IMR-90 (cell line): ENCODE measurements around the gene PCP2. TPM values are rescaled to one million over a fixed set of nuclear protein-coding genes. Genes with fewer than 3 reads are reported as not detected.

ENCODE experiments used
- ATAC-seq: fragments of 200-7000 bp; cut with Tn5 transposase; 2 replicates; pipeline ENCODE4 v1.9.1; 2020; ENCODE audit warnings: low read depth, mild to moderate bottlenecking, moderate library complexity
- BruUV-seq: library from RNA; stranded (reverse); fragments of 400-500 nt; replicated peaks from 2 replicates; lab custom pipeline; 2021; lab: Mats Ljungman, UMichigan
- CTCF ChIA-PET: fragments of 300-600 bp; formaldehyde crosslinking; extraction: SDS; loops from one replicate; lab custom pipeline; 2021; ENCODE audit warnings: antibody characterized with exemption; lab: Yijun Ruan, JAX
- POLR2A ChIA-PET: fragments of 300-600 bp; sonication (Branson Sonifier 250); formaldehyde crosslinking; loops from one replicate; lab custom pipeline; 2022; ENCODE audit warnings: antibody characterized with exemption; ENCODE audit not compliant: unreplicated experiment; lab: Charles Lee
- DNase-seq: peaks from one replicate; pipeline ENCODE4 v3.0.0; 2013
- H2AFZ ChIP-seq: replicated peaks from 2 replicates; pipeline ENCODE3; 2013; ENCODE audit warnings: low read length, mild to moderate bottlenecking; ENCODE audit not compliant: poor library complexity
- H2AK5ac ChIP-seq: 2 replicates; pipeline ENCODE4 v1.6.1; 2013; ENCODE audit warnings: low read depth, low read length, inconsistent platforms
- H2AK9ac ChIP-seq: replicated peaks from 2 replicates; pipeline ENCODE3; 2013; ENCODE audit warnings: mild to moderate bottlenecking, low read depth, low read length, moderate library complexity; ENCODE audit not compliant: poor library complexity
- H2BK120ac ChIP-seq: 2 replicates; pipeline ENCODE4 v1.6.1; 2013; ENCODE audit warnings: low read depth, low read length, inconsistent platforms
- H2BK15ac ChIP-seq: 3 replicates; pipeline ENCODE4 v1.6.1; 2013; ENCODE audit warnings: low read depth, low read length, inconsistent platforms
- H2BK20ac ChIP-seq: 2 replicates; pipeline ENCODE4 v1.6.1; 2013; ENCODE audit warnings: low read depth, mild to moderate bottlenecking, inconsistent platforms, low read length, moderate library complexity
- H2BK5ac ChIP-seq: 2 replicates; pipeline ENCODE4 v1.6.1; 2013; ENCODE audit warnings: mild to moderate bottlenecking, low read depth, low read length, inconsistent platforms; ENCODE audit not compliant: poor library complexity, severe bottlenecking
- H3K14ac ChIP-seq: replicated peaks from 2 replicates; pipeline ENCODE4 v1.6.1; 2013; ENCODE audit warnings: low read depth, low read length, inconsistent platforms
- H3K18ac ChIP-seq: 2 replicates; pipeline ENCODE4 v1.6.1; 2013; ENCODE audit warnings: low read depth, low read length, control low read depth
- H3K23ac ChIP-seq: 2 replicates; pipeline ENCODE4 v1.6.1; 2013; ENCODE audit warnings: low read depth, low read length, inconsistent platforms
- H3K27ac ChIP-seq: 2 replicates; pipeline ENCODE4 v1.5.1; 2013; ENCODE audit warnings: mild to moderate bottlenecking, control low read depth, low read length; ENCODE audit not compliant: insufficient read depth
- H3K27me3 ChIP-seq: 2 replicates; pipeline ENCODE4 v1.6.1; 2013; ENCODE audit warnings: low read length; ENCODE audit not compliant: control insufficient read depth, insufficient read depth
- H3K36me3 ChIP-seq: 2 replicates; pipeline ENCODE4 v1.6.1; 2013; ENCODE audit warnings: low read length, mixed read lengths; ENCODE audit not compliant: control insufficient read depth, insufficient read depth
- H3K4ac ChIP-seq: 2 replicates; pipeline ENCODE4 v1.6.1; 2013; ENCODE audit warnings: low read depth, low read length, inconsistent platforms
- H3K4me1 ChIP-seq: 2 replicates; pipeline ENCODE4 v1.6.1; 2013; ENCODE audit warnings: low read length, mixed read lengths; ENCODE audit not compliant: control insufficient read depth, insufficient read depth
- H3K4me2 ChIP-seq: 2 replicates; pipeline ENCODE4 v1.6.1; 2013; ENCODE audit warnings: low read depth, mild to moderate bottlenecking, control low read depth, low read length, moderate library complexity
- H3K4me3 ChIP-seq: 2 replicates; pipeline ENCODE4 v1.5.1; 2013; ENCODE audit warnings: low read depth, mild to moderate bottlenecking, control low read depth, low read length, moderate library complexity; ENCODE audit not compliant: insufficient read depth
- H3K56ac ChIP-seq: 2 replicates; pipeline ENCODE4 v1.6.1; 2013; ENCODE audit warnings: low read length, inconsistent platforms; ENCODE audit not compliant: insufficient read depth; ENCODE audit errors: extremely low read depth
- H3K79me1 ChIP-seq, 2 experiments: 2 replicates each; pipeline ENCODE4 v1.6.1; 2013; ENCODE audit warnings: low read length in 2 of 2, inconsistent platforms in 1 of 2, low read depth in 1 of 2
- H3K9ac ChIP-seq: 2 replicates; pipeline ENCODE4 v1.6.1; 2013; ENCODE audit warnings: low read depth, low read length, control low read depth
- H3K9me1 ChIP-seq: 2 replicates; pipeline ENCODE4 v1.6.1; 2013; ENCODE audit warnings: low read length, inconsistent platforms; ENCODE audit not compliant: insufficient read depth
- H3K9me3 ChIP-seq: 2 replicates; pipeline ENCODE4 v1.6.1; 2013; ENCODE audit warnings: low read length; ENCODE audit not compliant: control insufficient read depth, insufficient read depth
- H4K20me1 ChIP-seq: 2 replicates; pipeline ENCODE4 v1.6.1; 2013; ENCODE audit warnings: low read length, inconsistent platforms; ENCODE audit not compliant: insufficient read depth
- H4K5ac ChIP-seq: 2 replicates; pipeline ENCODE4 v1.6.1; 2013; ENCODE audit warnings: mild to moderate bottlenecking, low read depth, low read length, control low read depth
- H4K8ac ChIP-seq, 2 experiments: 2 replicates each; pipeline ENCODE4 v1.6.1; 2013; ENCODE audit warnings: low read depth in 2 of 2, low read length in 2 of 2, control low read depth in 1 of 2, inconsistent platforms in 1 of 2
- H4K91ac ChIP-seq: 2 replicates; pipeline ENCODE4 v1.6.1; 2013; ENCODE audit warnings: low read depth, low read length, inconsistent platforms; ENCODE audit not compliant: insufficient read depth
- CEBPB ChIP-seq: IDR thresholded peaks from 2 replicates; pipeline ENCODE4 v1.6.1; 2012; ENCODE audit warnings: low read depth, low read length, improper control_type of control experiment
- CTCF ChIP-seq: conservative IDR thresholded peaks from 2 replicates; pipeline ENCODE4 v1.5.1; 2012; ENCODE audit warnings: mild to moderate bottlenecking, low read depth, low read length, improper control_type of control experiment
- MAFK ChIP-seq: IDR thresholded peaks from 2 replicates; pipeline ENCODE4 v1.6.1; 2012; ENCODE audit warnings: low read depth, low read length, improper control_type of control experiment
- NFE2L2 ChIP-seq: fragments of 150-350 bp; IDR thresholded peaks from 2 replicates; pipeline ENCODE4 v1.6.1; 2016; ENCODE audit warnings: low read depth, mild to moderate bottlenecking, low read length
- RCOR1 ChIP-seq: IDR thresholded peaks from 2 replicates; pipeline ENCODE4 v1.6.1; 2012; ENCODE audit warnings: mild to moderate bottlenecking, low read length, improper control_type of control experiment; ENCODE audit not compliant: insufficient replicate concordance
- USF2 ChIP-seq: fragments of 150-350 bp; IDR thresholded peaks from 2 replicates; pipeline ENCODE4 v1.6.1; 2017; ENCODE audit warnings: mild to moderate bottlenecking, antibody characterized with exemption, low read length, low read depth
- WGBS, 2 experiments: methylation state at CpG; one replicate each; pipeline versions ENCODE4 v1.1.5 to v1.1.7; 2013; ENCODE audit warnings: missing lambda C conversion rate in 2 of 2; ENCODE audit not compliant: insufficient read length in 1 of 2; ENCODE audit errors: extremely low coverage in 2 of 2; 5-methylcytosine and 5-hydroxymethylcytosine counted together
- dilution Hi-C: fragments of 300-500 bp; cut with HindIII; formaldehyde crosslinking; loops from one replicate; pipeline ENCODE4 v1.14.3; 2018; ENCODE audit warnings: low sequenced_read_pairs; ENCODE audit not compliant: unreplicated experiment
- in situ Hi-C: fragments of 300-500 bp; cut with MboI; formaldehyde crosslinking; loops from 3 replicates; pipeline ENCODE4 v1.14.3; 2019; ENCODE audit warnings: low sequenced_read_pairs, inconsistent platforms, mixed read lengths
- intact Hi-C: fragments of 100-400 bp; cut with micrococcal nuclease; formaldehyde crosslinking; loops from 2 replicates; pipeline ENCODE4 v1.10.0; 2022
- polyA plus RNA-seq, 3 experiments: library from polyadenylated mRNA; depleted of rRNA; stranded (reverse); fragments of >200 nt; gene quantifications; 2 replicates each; pipeline ENCODE4 v1.2.3, GENCODE V29; 2012; ENCODE audit warnings: low replicate concordance in 1 of 3
- total RNA-seq: library from RNA; depleted of rRNA; stranded (reverse); fragments of >200 nt; gene quantifications from 2 replicates; pipeline ENCODE4 v1.2.3, GENCODE V29; 2012

Gene PCP2
- total and polyA plus RNA-seq, 2 of the 4 experiments (the other 2 are of a cell fraction): not detected

DNA sequence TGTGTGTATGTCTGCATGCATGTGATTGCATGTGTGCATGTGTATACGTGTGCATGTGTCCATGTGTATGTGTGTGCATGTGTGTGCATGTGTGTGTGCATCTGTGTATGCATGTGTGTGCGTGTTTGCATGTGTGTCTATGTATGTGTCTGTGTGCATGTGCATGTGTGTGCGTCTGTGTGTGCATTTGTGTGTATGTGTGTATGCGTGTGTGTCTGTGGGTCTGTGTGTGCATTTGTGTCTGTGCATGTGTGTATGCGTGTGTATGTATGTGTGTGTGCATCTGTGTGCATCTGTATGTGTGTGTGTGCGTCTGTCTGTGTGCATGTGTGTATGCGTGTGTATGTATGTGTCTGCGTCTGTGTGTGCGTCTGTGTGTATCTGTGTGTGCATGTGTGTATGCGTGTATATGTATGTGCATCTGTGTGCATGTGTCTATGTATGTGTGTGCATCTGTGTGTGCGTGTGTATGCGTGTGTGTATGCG is 6.4 kb upstream of the PCP2 start:
- dilution Hi-C loops (no loop called here), intact Hi-C loops (no loop called here)
- no peak overlapping the region for H3K4me3 ChIP-seq

More for the DNA sequence above, 6.4 kb upstream of the PCP2 start:
- Histone ChIP-seq H2AFZ (peak overlapping the region; percentile 51), H2AK9ac (no peak overlapping the region), H3K14ac (no peak overlapping the region), H3K56ac (no peak overlapping the region), H3K9me1 (peaks cover 12% of the 10 kb centered on the region), H4K91ac (no peak overlapping the region), H3K36me3 (no peaks in the 10 kb centered on the region), H4K8ac (no peak overlapping the region), H2BK20ac (no peak overlapping the region), H3K23ac (no peak overlapping the region), H2BK5ac (peak overlapping the region; percentile 43), H3K4ac (no peak overlapping the region), H3K4me2 (no peak overlapping the region), H3K27me3 (peaks cover 14% of the 10 kb centered on the region; the same call in 1 of the 2 replicates), H2BK15ac (no peak overlapping the region), H4K5ac (no peak overlapping the region), H4K20me1 (peaks cover 5% of the 10 kb centered on the region; the same call in 1 of the 2 replicates), H2BK120ac (no peak overlapping the region), H3K79me1 (no peaks in the 10 kb centered on the region), H3K27ac (no peak overlapping the region), H3K4me1 (no peaks in the 10 kb centered on the region), H2AK5ac (no peak overlapping the region), H3K9ac (no peak overlapping the region), H3K18ac (no peak overlapping the region), H3K9me3 (no peaks in the 10 kb centered on the region)
- ATAC-seq: no peak
- ChIA-PET POLR2A (no interaction called here), CTCF (no interaction called here)
- no peak for TF ChIP-seq RCOR1
- no peak for TF ChIP-seq CEBPB
- TF ChIP-seq MAFK: no peak
- TF ChIP-seq USF2: no peak
- no peak for TF ChIP-seq NFE2L2
- TF ChIP-seq CTCF: no peak
- no TSS peak for BruUV-seq
- 86% methylated on average over 9 of the region's 13 CpGs; no CpG with 5 or more reads in 1 of the 2 experiments for WGBS, 2 experiments
- in situ Hi-C loops: no loop called here
- DNase-seq: no peak
